GM04504 (cell line): ENCODE measurements around the gene IRF2BP1.

Experiments
- DNase-seq: peaks from one replicate; pipeline ENCODE4 v3.0.0-alpha.2; 2012; ENCODE audit warnings: low read depth

IRF2BP1 gene

GRCh38 chr19:45885556-45886426 is at the start of gene IRF2BP1:
TSS of gene IRF2BP1 (minus strand) at chr19:45886141. CDS start at chr19:45885774, 367 bp downstream.
- peak; percentile 83 for DNase-seq

GRCh38 chr19:45935267-45935666 is 49.3 kb upstream of the IRF2BP1 start:
- no peak for DNase-seq

GRCh38 chr19:45934551-45935230 is 48.8 kb upstream of the IRF2BP1 start:
- no peak for DNase-seq

- no peak for DNase-seq
Observed at GRCh38 chr19:45933759-45934158, 47.8 kb upstream of the IRF2BP1 start.

GRCh38 chr19:45931055-45931454 is 45.1 kb upstream of the IRF2BP1 start:
- DNase-seq = no peak

- DNase-seq = no peak
Observed at GRCh38 chr19:45929247-45929646, 43.3 kb upstream of the IRF2BP1 start.

- peak; percentile 48 for DNase-seq
Observed at GRCh38 chr19:45927565-45928261, 41.8 kb upstream of the IRF2BP1 start.

GRCh38 chr19:45924891-45925447 is 39.0 kb upstream of the IRF2BP1 start:
- no peak for DNase-seq

GRCh38 chr19:45922281-45922680 is 36.3 kb upstream of the IRF2BP1 start:
- DNase-seq = no peak

GRCh38 chr19:45920458-45920857 is 34.5 kb upstream of the IRF2BP1 start:
- no peak for DNase-seq

GRCh38 chr19:45919678-45920077 is 33.7 kb upstream of the IRF2BP1 start:
- no peak for DNase-seq

GRCh38 chr19:45918721-45919120 is 32.8 kb upstream of the IRF2BP1 start:
- DNase-seq = no peak

- DNase-seq = no peak
Observed at GRCh38 chr19:45917421-45918091, 31.6 kb upstream of the IRF2BP1 start.

- no peak for DNase-seq
Observed at GRCh38 chr19:45913874-45914830, 28.2 kb upstream of the IRF2BP1 start, which contains the start of gene NANOS2. TSS of gene NANOS2 (minus strand) at chr19:45914778. CDS start at chr19:45914693, 85 bp downstream.

- DNase-seq = no peak
Observed at GRCh38 chr19:45911291-45911690, 25.4 kb upstream of the IRF2BP1 start.

- no peak for DNase-seq
Observed at GRCh38 chr19:45908956-45909355, 23.0 kb upstream of the IRF2BP1 start.

GRCh38 chr19:45906221-45906620 is 20.3 kb upstream of the IRF2BP1 start:
- DNase-seq = no peak

- DNase-seq = no peak
Observed at GRCh38 chr19:45905011-45905410, 19.1 kb upstream of the IRF2BP1 start.

GRCh38 chr19:45902651-45903625 is 17.0 kb upstream of the IRF2BP1 start:
- DNase-seq = peak; percentile 94
